Left ventricle myocardium inferior (tissue), 1 donor: ENCODE results near the gene PALM3. TPM values are rescaled to one million over a fixed set of nuclear protein-coding genes. Genes with fewer than 3 reads are reported as not detected.

Experiments used
- DNase-seq: peaks from one replicate; pipeline ENCODE4 v3.0.0-alpha.2; 2020
- H3K27ac ChIP-seq: fragments of 200-600 bp; replicated peaks from 2 replicates; pipeline ENCODE4 v1.8.0; 2021
- H3K27me3 ChIP-seq: fragments of 200-600 bp; 2 replicates; pipeline ENCODE4 v1.8.0; 2021; ENCODE audit warnings: low read depth
- H3K36me3 ChIP-seq: fragments of 200-600 bp; 2 replicates; pipeline ENCODE4 v1.8.0; 2021
- H3K4me1 ChIP-seq: fragments of 200-600 bp; 2 replicates; pipeline ENCODE4 v1.8.0; 2021
- H3K4me3 ChIP-seq: fragments of 200-600 bp; 2 replicates; pipeline ENCODE4 v1.8.0; 2021; ENCODE audit warnings: mild to moderate bottlenecking, moderate library complexity
- H3K9me3 ChIP-seq: fragments of 200-600 bp; replicated peaks from 2 replicates; pipeline ENCODE4 v1.8.0; 2021
- CTCF ChIP-seq: fragments of 200-600 bp; IDR thresholded peaks from 2 replicates; pipeline ENCODE4 v1.8.0; 2021; ENCODE audit warnings: antibody characterized with exemption, mild to moderate bottlenecking, borderline replicate concordance
- intact Hi-C: fragments of 100-400 bp; cut with micrococcal nuclease; formaldehyde crosslinking; loops from one replicate; pipeline ENCODE4 v1.11.0; 2022
- long read RNA-seq: library from polyadenylated mRNA; unstranded; transcript quantifications from one replicate; pipeline ENCODE4 v2.0.0, GENCODE V29; 2021
- total RNA-seq: library from RNA; stranded (reverse); fragmentation: NEBNext Ultra II Directional; extraction: Animal tissue kit (Norgen Biotek cat#: 25700); gene quantifications from one replicate; pipeline ENCODE4 v1.2.1, GENCODE V29; 2021
- donor health status: DM: no; HTN: yes; CAD: no; lungs with severe emphysema.

PALM3 gene, protein sequence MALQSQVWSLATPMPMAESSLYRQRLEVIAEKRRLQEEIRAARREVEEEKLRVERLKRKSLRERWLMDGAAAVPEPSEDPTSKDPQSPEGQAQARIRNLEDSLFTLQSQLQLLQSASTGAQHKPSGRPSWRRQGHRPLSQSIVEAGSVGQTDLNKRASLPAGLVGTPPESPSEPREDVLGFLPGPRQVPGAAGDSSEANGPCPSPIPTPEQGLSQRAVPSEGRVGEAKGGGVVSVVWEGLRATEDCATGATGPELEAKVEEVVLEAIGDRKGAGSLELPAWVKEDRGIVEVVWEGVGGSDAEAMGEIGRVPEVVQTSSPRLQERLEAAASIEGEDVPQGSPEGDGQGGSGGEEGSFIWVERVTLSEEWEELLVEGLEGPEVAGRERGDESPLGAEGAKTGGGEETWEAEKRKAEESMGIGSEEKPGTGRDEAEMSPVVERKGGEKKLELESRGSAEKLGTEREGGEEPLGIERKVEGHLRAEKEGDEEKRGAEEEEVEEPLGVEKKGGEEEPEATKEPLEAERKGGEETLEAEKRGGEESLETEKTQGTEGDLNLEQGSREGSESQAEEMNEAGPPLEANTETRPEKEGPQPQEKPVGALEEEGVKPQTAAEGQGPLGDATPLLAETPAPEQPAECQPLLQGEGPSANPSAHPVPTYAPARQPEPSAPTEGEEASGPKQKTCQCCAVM
- total RNA-seq, result 0.38 TPM
- long read RNA-seq, partial matches to known transcripts, result 0 of 1 reads
- long read RNA-seq, other reads (novel, unspliced or antisense), result 1 of 1 reads

GRCh38 chr19:14061751-14062557 lies at the start of gene PALM3:
TSS of gene PALM3 (minus strand) at chr19:14062076. CDS start at chr19:14061980, 96 bp downstream.
- intact Hi-C loops, result no loop called here
- no peak for TF ChIP-seq CTCF
- Histone ChIP-seq H3K4me3 (no peak within 1 kb of the TSS), H3K27ac (no peak within 1 kb of the TSS), H3K9me3 (no peaks in the 10 kb centered on the region), H3K36me3 (no peaks in the 10 kb centered on the region), H3K27me3 (peaks cover 64% of the 10 kb centered on the region), H3K4me1 (peaks cover 18% of the 10 kb centered on the region)
- DNase-seq, result no peak

GRCh38 chr19:14111486-14111885 lies 49.6 kb upstream of the PALM3 start:
- H3K4me3 ChIP-seq, result peak overlapping the region; percentile 60
- H3K27me3 ChIP-seq, result no peaks in the 10 kb centered on the region
- peaks cover 3% of the 10 kb centered on the region for H3K36me3 ChIP-seq
- no peak for TF ChIP-seq CTCF
- H3K9me3 ChIP-seq, result no peaks in the 10 kb centered on the region
- DNase-seq, result no peak
- intact Hi-C loops, result no loop called here
- peaks cover 92% of the 10 kb centered on the region for H3K4me1 ChIP-seq
- peak overlapping the region; percentile 100 for H3K27ac ChIP-seq

GRCh38 chr19:14110650-14111049 lies 48.8 kb upstream of the PALM3 start:
- peak overlapping the region; percentile 100 for H3K27ac ChIP-seq
- peaks cover 84% of the 10 kb centered on the region for H3K4me1 ChIP-seq
- DNase-seq, result no peak

DNA sequence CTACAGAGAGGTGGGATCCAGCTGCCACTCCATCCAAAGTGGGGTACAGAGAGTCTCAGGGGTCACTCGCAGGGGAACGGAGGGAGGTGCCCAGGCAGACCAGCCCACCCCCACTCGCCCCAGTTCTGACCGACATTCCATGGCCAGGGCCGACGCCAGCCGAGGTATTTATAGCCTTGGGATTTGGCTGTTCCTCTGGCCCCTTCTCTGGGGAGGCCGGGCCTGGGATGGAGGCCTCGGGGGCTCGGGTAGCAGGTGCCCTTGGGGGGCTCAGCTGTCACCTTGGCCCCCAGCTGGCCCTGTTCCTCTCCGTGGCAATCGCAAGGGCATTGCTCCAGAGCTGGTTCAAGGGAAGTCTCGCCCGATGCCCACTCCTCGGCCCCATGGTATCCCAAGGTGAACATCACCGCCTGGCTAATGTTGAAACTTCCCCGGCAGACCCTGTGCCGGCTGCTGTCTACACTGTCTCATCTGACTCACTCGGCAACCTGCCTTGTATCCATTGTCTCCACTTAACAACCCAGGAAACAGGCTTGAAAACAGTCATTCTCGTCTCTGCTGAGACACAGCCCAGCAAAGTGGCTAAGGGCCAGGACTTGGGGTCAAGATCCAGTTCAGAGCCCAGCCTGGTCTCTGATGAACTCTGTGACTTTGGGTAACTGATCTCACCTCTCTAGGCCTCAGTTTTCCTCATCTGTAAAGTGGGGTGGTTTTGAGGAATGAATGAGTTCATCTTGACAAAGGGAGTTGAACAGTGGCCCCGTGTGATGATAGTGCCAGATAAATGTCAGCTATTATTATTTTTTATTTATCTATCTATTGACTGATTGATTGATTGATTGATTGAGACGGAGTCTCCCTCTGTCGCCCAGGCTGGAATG lies 45.9 kb upstream of the PALM3 start:
- H3K36me3 ChIP-seq, result peaks cover 40% of the 10 kb centered on the region
- H3K4me3 ChIP-seq, result peak overlapping the region; percentile 29
- no peaks in the 10 kb centered on the region for H3K9me3 ChIP-seq
- DNase-seq, result peak; percentile 79
- H3K27me3 ChIP-seq, result no peaks in the 10 kb centered on the region
- H3K4me1 ChIP-seq, result peaks cover 66% of the 10 kb centered on the region
- peak overlapping the region; percentile 100 for H3K27ac ChIP-seq
- TF ChIP-seq CTCF, result no peak
- intact Hi-C loops, result no loop called here

More at GRCh38 chr19:14110650-14111049, 48.8 kb upstream of the PALM3 start:
- H3K36me3 ChIP-seq, result peaks cover 11% of the 10 kb centered on the region
- no peak overlapping the region for H3K4me3 ChIP-seq
- no peak for TF ChIP-seq CTCF
- intact Hi-C loops, result no loop called here
- H3K27me3 ChIP-seq, result no peaks in the 10 kb centered on the region
- no peaks in the 10 kb centered on the region for H3K9me3 ChIP-seq
